Caco-2 (cell line): ENCODE data around the gene RASIP1. TPM values are rescaled to one million over a fixed set of nuclear protein-coding genes. Genes with fewer than 3 reads are reported as not detected.

ENCODE experiments used
- BruUV-seq: library from RNA; stranded (reverse); fragments of 400-500 nt; replicated peaks from 2 replicates; lab custom pipeline; 2021; lab: Mats Ljungman, UMichigan
- CTCF ChIA-PET: fragments of 300-600 bp; sonication (Branson Sonifier 250); formaldehyde crosslinking; loops from one replicate; lab custom pipeline; 2022; ENCODE audit warnings: antibody characterized with exemption; lab: Charles Lee
- POLR2A ChIA-PET: fragments of 300-600 bp; sonication (Branson Sonifier 250); formaldehyde crosslinking; loops from one replicate; lab custom pipeline; 2022; ENCODE audit warnings: antibody characterized with exemption; lab: Charles Lee
- DNase-seq, 2 experiments: peaks; one replicate each; pipeline versions ENCODE4 v3.0.0 to v3.0.0-alpha.2; 2020 to 2022
- H3K27me3 ChIP-seq: replicated peaks from 2 replicates; pipeline ENCODE4 v1.6.0; 2011; ENCODE audit warnings: low read length; ENCODE audit not compliant: control insufficient read depth, insufficient read depth
- H3K36me3 ChIP-seq: 2 replicates; pipeline ENCODE4 v1.5.1; 2011; ENCODE audit warnings: low read length; ENCODE audit not compliant: control insufficient read depth, insufficient read depth
- H3K4me1 ChIP-seq: fragments of 250-450 bp; sonication (Bioruptor Pico); 2 replicates; pipeline ENCODE4 v1.5.1; 2020; ENCODE audit warnings: mild to moderate bottlenecking
- H3K4me3 ChIP-seq: 2 replicates; pipeline ENCODE4 v1.5.1; 2011; ENCODE audit warnings: low read depth, mild to moderate bottlenecking, control low read depth, low read length
- H3K9me3 ChIP-seq: fragments of 250-450 bp; sonication (Bioruptor Pico); 2 replicates; pipeline ENCODE4 v1.5.1; 2020; ENCODE audit warnings: mild to moderate bottlenecking, moderate library complexity
- H3K27ac Mint-ChIP-seq: one replicate; pipeline ENCODE4 v1.8.0; 2022; ENCODE audit warnings: mixed read lengths; ENCODE audit not compliant: unreplicated experiment
- H3K27me3 Mint-ChIP-seq: one replicate; pipeline ENCODE4 v1.8.0; 2022; ENCODE audit warnings: mixed read lengths; ENCODE audit not compliant: insufficient read depth, unreplicated experiment
- H3K36me3 Mint-ChIP-seq: one replicate; pipeline ENCODE4 v1.8.0; 2022; ENCODE audit warnings: mild to moderate bottlenecking, mixed read lengths; ENCODE audit not compliant: insufficient read depth, unreplicated experiment
- H3K4me1 Mint-ChIP-seq: one replicate; pipeline ENCODE4 v1.8.0; 2022; ENCODE audit warnings: low read depth, mixed read lengths; ENCODE audit not compliant: unreplicated experiment
- H3K4me3 Mint-ChIP-seq: one replicate; pipeline ENCODE4 v1.8.0; 2022; ENCODE audit warnings: mild to moderate bottlenecking, moderate library complexity, mixed read lengths; ENCODE audit not compliant: unreplicated experiment
- H3K9me3 Mint-ChIP-seq: one replicate; pipeline ENCODE4 v1.8.0; 2022; ENCODE audit warnings: mixed read lengths; ENCODE audit not compliant: unreplicated experiment
- CTCF ChIP-seq, 2 experiments: fragments of 200-600 bp in 1 of 2; IDR thresholded peaks; 1 replicate in 1 of 2; 2 replicates in 1 of 2; pipeline versions ENCODE4 v1.5.1 to v1.8.0; 2011 to 2022; ENCODE audit warnings: antibody characterized with exemption in 1 of 2, control low read depth in 1 of 2, inconsistent platforms in 1 of 2, low read depth in 1 of 2, low read length in 1 of 2, mild to moderate bottlenecking in 1 of 2, moderate library complexity in 1 of 2; ENCODE audit not compliant: insufficient read depth in 1 of 2, severe bottlenecking in 1 of 2, unreplicated experiment in 1 of 2
- intact Hi-C: fragments of 100-400 bp; cut with micrococcal nuclease; formaldehyde crosslinking; loops from one replicate; pipeline ENCODE4 v1.10.0; 2022; ENCODE audit not compliant: unreplicated experiment
- total RNA-seq: library from RNA; stranded (reverse); gene quantifications from 2 replicates; pipeline ENCODE4 v1.2.3, GENCODE V29; 2022

The RASIP1 gene
- total RNA-seq, 1 experiment from 2014 or later: 5.9 TPM

DNA sequence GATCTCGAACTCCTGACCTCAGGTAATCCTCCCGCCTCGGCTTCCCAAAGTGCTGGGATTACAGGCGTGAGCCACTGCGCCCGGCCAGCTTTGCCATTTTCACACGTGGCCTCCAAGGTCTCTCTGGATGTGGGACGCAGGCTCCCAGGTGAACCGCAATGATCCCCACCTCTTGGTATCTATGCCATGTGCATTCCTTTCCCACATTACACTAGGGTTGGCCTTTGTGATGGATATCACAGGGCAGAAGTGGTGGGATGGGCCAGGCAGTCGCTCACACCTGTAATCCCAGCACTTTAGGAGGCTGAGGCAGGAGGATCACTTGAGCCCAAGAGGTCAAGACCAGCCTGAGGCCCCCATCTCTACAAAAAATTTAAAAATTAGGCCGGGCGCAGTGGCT is 37.3 kb upstream of the RASIP1 start:
- H3K4me3 Mint-ChIP-seq: no peak overlapping the region
- Histone ChIP-seq H3K27me3 (no peaks in the 10 kb centered on the region), H3K36me3 (no peaks in the 10 kb centered on the region), H3K4me1 (peaks cover 23% of the 10 kb centered on the region), H3K4me3 (no peak overlapping the region), H3K9me3 (no peaks in the 10 kb centered on the region)
- POLR2A ChIA-PET: no interaction called here
- no peak for TF ChIP-seq CTCF (IDR thresholded peaks at IDR 0.05; ENCODE audit: insufficient read depth in 1 of 2, low read depth in 1 of 2, low read length in 1 of 2, severe bottlenecking in 1 of 2, unreplicated experiment in 1 of 2)
- intact Hi-C loops: no loop called here
- no peak overlapping the region for H3K27ac Mint-ChIP-seq
- no peaks in the 10 kb centered on the region for H3K9me3 Mint-ChIP-seq
- peaks cover 18% of the 10 kb centered on the region for H3K4me1 Mint-ChIP-seq
- no peak for DNase-seq
- CTCF ChIA-PET: no interaction called here
- no peaks in the 10 kb centered on the region for H3K27me3 Mint-ChIP-seq
- no TSS peak for BruUV-seq
- H3K36me3 Mint-ChIP-seq: no peaks in the 10 kb centered on the region

DNA sequence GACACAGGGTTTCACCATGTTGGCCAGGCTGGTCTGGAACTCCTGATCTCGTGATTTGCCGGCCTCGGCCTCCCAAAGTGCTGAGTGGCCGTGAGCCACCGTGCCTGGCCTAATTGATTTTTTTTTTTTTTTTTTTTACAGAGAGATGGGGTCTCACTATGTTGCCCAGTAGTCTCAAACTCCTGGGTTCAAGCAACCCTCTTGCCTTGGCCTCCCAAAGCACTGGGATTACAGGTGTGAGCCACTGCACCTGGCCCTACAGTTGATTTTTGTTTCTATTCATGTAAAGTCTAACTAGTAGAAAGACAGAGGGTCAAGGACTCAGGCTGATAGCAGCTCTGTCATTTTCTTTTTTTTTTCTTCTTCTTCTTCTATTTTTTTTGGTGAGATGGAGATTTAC is 36.7 kb upstream of the RASIP1 start:
- TF ChIP-seq CTCF (IDR thresholded peaks at IDR 0.05; ENCODE audit: insufficient read depth in 1 of 2, low read depth in 1 of 2, low read length in 1 of 2, severe bottlenecking in 1 of 2, unreplicated experiment in 1 of 2): no peak
- no peak overlapping the region for H3K27ac Mint-ChIP-seq
- intact Hi-C loops: no loop called here
- no peaks in the 10 kb centered on the region for H3K27me3 Mint-ChIP-seq
- Histone ChIP-seq H3K4me3 (no peak overlapping the region), H3K27me3 (no peaks in the 10 kb centered on the region), H3K36me3 (no peaks in the 10 kb centered on the region), H3K4me1 (peaks cover 20% of the 10 kb centered on the region), H3K9me3 (no peaks in the 10 kb centered on the region)
- BruUV-seq: no TSS peak
- no peaks in the 10 kb centered on the region for H3K36me3 Mint-ChIP-seq
- H3K9me3 Mint-ChIP-seq: no peaks in the 10 kb centered on the region
- peaks cover 18% of the 10 kb centered on the region for H3K4me1 Mint-ChIP-seq
- CTCF ChIA-PET: no interaction called here
- DNase-seq: no peak
- POLR2A ChIA-PET: no interaction called here
- no peak overlapping the region for H3K4me3 Mint-ChIP-seq

GRCh38 chr19:48772503-48772953 is 32.1 kb upstream of the RASIP1 start:
- H3K4me3 ChIP-seq: no peak overlapping the region
- Mint-ChIP-seq H3K36me3 (no peaks in the 10 kb centered on the region), H3K27me3 (no peaks in the 10 kb centered on the region), H3K4me1 (no peaks in the 10 kb centered on the region), H3K4me3 (no peak overlapping the region), H3K9me3 (no peaks in the 10 kb centered on the region), H3K27ac (no peak overlapping the region)
- intact Hi-C loops: no loop called here
- H3K4me1 ChIP-seq: peaks cover 4% of the 10 kb centered on the region; the same call in 1 of the 2 replicates
- ChIA-PET POLR2A (no interaction called here), CTCF (interaction anchor here (0.6 kb wide), 1 partner anchor 22 kb away, joined by 3 read pairs; no protein-coding TSS in a partner anchor)
- H3K27me3 ChIP-seq: no peaks in the 10 kb centered on the region
- TF ChIP-seq CTCF (IDR thresholded peaks at IDR 0.05; ENCODE audit: insufficient read depth in 1 of 2, low read depth in 1 of 2, low read length in 1 of 2, severe bottlenecking in 1 of 2, unreplicated experiment in 1 of 2): no peak
- H3K9me3 ChIP-seq: no peaks in the 10 kb centered on the region
- BruUV-seq: no TSS peak
- DNase-seq: no peak
- H3K36me3 ChIP-seq: no peaks in the 10 kb centered on the region
